Activated CD4-positive, alpha-beta T cell treated with anti-CD3 and anti-CD28 coated beads for 24 hours (primary cell): ENCODE measurements around the gene BEAN1.

Experiments
- DNase-seq, 2 donors: peaks; one replicate each; pipeline ENCODE4 v3.0.0-alpha.2; 2020; ENCODE audit warnings: low read depth in 2 of 2

Gene BEAN1

DNA sequence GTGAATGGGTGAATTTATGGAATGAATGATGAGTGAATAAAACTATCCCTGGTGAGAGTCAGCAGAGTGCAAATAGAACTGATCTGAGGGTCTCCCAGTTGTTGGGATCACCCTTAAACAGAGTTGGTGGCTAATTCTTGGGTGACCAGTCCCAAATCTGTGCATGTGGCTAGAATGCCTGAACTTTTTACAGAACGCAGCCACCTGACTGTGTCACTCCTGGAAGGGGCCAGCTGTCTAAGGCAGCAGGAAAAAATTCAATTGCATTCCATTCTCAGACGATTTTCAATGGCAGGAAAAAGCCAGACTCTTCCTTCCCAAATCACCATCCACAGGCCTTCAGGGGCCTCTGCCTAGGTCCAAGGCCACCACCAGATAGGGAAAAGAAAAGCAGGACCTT, 43.5 kb downstream of the BEAN1 start:
- no peak for DNase-seq

DNA sequence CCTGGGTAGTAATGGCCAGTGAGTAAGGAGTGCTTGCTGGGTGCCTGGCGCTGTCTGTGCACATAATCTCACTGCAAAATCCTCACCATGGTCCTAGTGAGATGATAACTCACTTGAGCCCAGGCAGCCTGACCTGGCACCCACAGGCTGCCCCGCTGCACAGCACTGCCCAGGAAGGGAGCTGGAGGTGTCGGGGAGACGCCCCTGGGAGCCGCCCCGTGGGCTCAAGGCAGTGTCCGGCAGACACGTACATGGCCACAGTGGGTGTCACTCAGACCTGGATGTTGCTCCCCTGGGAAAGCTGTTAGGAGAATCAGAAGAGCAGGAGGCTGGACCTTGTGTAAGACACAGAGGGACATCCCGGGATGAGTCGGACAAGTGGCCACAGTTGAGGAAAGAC, 44.2 kb downstream of the BEAN1 start:
- no peak for DNase-seq

- DNase-seq, result no peak
Measured at GRCh38 chr16:66471716-66472393, 44.8 kb downstream of the BEAN1 start.

DNA sequence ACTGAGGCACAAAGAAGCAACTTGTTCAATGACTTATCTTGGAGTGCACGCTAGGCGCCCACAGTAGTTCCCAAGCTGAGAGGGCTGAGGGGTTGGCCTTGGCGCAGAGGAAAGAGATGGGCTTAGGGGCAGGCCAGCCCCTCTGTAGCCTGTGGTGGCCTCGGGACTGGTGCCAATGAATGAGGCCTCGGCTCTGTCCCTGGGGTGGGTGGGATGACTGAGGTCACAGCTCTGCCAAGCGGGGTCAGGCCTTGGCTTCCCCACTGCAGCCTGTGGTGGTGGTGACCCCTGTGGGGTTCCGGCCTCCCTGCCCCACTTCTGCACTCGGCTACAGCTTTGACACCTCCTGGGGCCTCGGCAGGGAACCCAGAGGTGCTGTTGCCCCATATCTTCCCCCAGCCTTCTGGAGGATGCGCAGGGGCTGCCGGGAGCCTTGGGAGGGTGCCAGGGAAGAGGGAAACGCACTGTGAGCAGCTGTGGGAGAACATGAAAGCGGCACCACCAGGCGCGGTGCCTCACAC, 46.0 kb downstream of the BEAN1 start:
- DNase-seq, result no peak

DNA sequence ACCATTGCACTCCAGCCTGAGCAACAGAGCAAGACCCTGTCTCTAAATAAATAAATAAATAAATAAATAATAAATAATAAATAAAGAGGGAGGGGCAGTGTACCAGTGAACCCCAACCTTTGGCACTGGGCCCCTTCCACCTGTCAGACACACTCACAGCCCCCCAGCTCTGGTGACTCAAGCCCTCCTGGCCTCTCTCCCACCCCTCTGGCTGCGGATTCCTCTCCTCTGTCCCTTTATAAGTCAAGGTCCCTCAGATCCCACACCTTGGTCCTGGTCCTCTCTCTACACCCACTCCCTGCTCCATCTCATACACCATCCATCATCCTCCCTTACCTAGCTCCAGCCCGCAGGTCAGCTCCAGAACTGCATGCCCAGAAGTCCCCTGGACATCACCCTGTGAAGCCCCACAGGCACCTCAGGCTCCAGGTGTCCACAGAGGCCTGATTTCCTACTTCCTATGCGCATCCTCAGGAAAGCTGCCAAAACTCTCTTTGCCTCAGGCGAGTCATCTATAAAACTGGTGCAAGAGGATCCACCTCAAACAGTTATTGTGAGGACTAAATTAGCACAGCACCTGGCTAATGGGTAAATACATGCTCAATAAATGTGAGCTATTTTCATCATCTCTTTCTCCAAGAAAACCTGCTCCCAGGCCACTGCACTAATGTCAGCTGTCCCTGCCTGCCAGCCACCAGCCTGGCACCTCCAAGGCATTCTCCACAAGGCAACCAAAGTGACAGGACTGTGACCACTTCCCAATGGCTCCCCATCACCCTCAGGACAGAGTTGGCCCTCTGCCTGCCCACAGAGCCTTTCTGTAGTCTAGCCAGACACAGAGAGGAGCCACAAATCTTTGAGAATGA, 46.8 kb downstream of the BEAN1 start:
- DNase-seq, result no peak

GRCh38 chr16:66474750-66475199, 47.7 kb downstream of the BEAN1 start:
- DNase-seq, result peak in 1 of 2 donors; percentile 26

GRCh38 chr16:66475232-66475631, 48.1 kb downstream of the BEAN1 start:
- no peak for DNase-seq

- DNase-seq, result peak; percentile 35 to 38
Measured at GRCh38 chr16:66476328-66477027, 49.4 kb downstream of the BEAN1 start.

GRCh38 chr16:66477028-66477515, 50.0 kb downstream of the BEAN1 start:
- no peak for DNase-seq

DNA sequence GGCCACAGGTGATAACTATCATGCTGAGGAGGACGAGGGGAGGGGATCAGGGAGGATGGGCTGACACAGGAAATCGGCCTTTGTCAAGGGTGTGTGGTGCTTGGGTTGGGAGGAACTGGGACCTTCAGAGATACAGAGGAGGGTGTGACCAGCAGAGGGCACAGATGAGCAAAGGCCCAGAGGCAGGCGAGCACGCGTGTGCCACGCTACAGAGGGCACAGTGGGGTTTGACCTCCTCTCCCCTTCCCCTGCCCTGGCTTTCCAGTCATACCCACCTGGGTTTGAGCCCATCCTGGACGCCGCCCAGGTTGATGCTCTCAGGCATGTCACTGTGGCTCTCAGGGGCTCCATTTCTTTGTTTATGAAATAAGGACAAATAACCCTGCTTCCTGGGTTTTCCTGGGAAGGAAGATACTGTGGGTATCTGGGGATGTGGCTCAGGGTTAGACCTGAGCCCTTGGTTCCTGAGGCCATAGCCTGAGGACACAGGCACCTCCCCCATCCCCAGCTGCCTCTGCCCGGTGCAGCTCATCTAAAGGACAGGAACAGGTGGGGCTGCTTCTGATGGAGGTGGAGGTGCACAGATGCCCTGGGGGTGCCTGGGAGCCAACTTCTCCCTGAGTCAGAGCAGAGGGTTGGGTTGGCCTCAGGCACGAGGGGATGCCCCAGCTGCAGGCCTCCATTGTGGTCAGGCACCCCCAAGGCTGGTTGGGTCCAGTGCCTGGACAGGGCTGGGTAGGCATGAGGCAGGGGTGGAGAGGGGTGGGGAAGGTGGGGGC, 51.8 kb downstream of the BEAN1 start:
- peak; percentile 74 to 83 for DNase-seq

DNA sequence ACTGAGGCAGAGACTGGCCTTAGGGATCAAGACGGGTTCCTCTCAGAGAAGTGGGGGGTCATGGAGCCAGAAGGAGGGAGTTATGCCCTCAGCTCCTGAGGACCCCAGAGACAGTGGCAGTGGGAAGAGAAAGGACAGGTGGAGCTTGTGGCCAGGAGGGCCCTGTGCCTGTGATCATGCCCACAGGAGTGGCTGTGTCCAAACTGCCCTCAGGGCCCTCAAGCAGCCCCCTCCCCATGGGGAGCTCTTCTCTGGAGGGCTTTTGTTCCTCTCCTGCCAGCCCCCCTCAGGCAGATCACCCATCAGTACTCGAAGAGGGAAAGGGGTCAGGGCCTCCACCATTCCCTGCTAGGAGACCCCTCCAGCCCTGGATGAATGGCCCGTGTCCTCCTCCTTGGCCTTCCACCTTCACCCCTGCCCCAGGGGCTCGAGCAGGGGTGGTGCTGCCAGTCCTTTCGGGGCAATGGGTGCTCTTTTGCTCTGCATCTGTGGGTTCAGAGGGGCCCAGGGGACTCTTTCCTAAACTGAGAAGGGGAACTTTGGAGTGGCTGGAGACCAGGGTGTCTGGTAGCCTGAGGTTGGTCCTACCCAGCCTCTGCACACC, 52.7 kb downstream of the BEAN1 start:
- no peak for DNase-seq

DNA sequence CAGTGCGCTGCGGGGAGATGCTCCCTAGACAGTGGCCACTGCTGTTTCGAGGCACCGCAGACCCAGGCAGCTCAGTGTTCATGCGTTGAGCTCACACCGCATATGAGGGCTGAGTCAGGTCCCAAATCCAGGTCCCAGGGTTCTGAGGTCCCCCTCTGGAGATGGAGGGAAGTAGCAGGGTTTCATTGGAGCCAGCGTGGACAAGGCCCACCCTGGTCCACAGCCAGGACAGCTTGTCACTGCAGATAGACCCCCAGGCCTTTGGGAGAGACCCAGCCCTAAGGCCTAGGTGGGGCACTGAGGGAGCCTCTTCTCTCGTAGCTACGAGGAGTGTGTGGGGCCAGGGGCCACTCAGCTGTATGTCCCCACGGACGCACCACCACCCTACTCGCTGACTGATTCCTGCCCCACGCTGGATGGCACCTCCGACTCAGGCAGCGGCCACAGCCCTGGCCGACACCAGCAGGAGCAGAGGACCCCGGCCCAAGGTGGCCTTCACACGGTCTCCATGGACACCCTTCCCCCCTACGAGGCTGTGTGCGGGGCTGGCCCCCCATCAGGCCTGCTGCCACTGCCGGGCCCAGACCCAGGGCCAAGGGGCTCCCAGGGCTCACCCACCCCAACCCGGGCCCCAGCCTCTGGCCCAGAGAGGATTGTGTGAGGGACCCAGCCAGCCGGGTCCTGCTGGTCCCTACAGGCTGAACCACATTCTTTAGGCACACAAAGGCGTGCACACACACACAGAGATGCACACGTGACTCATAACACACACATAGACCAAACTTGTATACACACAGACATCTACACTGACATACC, 53.4 kb downstream of the BEAN1 start:
- no peak for DNase-seq

GRCh38 chr16:66481081-66481942, 54.2 kb downstream of the BEAN1 start:
- DNase-seq, result no peak

- no peak for DNase-seq
Measured at GRCh38 chr16:66481943-66482390, 54.9 kb downstream of the BEAN1 start.

GRCh38 chr16:66483689-66484452, 56.8 kb downstream of the BEAN1 start:
- peak; percentile 66 for DNase-seq

DNA sequence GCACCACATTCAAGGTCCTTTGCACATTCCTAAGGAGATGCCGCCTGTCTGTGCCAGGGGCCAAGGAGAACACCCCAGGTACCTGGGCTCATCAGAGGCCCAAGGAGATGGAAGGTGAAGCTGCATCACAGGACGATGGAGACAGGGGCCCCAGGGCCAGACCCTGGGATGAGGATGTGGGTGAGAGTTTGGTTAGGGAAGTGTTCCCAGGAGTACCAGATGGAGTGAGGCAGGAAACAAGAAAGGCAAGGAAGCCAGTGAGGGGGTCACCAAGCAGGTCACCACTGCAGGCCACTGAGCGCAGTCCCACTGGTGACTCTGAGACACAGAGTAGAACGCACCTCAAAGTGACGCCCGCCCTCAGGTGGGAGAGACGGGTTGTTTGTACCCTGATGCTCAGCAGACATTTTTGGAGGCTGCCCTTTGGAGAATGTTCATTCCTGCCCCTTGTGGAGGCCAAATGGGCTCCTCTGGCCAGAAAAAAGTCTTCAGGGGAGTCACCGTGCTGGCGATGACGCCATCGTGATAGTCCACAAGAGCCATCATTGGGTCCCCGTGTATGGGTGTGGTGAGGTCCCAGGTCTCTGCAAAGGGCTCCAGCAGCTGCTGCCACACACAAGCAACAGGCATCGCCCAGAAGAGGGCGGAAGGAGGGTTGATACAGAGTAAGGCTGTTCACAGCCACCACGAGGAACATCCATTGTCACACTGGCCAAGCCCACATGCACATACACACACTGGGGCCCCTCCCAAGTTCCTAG, 57.5 kb downstream of the BEAN1 start:
- DNase-seq, result no peak

DNA sequence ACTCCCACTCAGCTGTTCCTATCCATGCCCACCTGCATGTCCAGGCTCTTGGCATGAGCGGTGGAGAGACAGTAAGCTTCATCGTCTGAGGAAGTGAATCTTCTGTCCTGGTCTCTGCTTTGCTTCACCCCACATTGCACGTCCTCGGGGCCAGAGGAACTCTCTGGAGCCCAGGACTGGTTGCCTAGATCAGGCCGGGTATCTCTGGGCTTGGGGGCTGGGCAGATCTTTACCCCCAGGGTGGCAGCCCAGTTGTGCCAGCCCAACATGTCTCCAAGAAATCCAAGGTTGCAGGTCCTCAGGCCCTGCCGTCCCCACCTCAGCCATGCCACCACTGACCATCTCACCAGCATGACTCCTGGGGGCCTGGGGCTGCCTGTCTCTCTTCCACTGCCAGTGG, 58.3 kb downstream of the BEAN1 start:
- DNase-seq, result no peak
